NCI-H2029 (cell line): ENCODE results near the gene ABCC1.

Experiments
- DNase-seq: peaks from one replicate; lab custom pipeline; 2025; lab: John Stamatoyannopoulos, UW

The ABCC1 gene

DNA sequence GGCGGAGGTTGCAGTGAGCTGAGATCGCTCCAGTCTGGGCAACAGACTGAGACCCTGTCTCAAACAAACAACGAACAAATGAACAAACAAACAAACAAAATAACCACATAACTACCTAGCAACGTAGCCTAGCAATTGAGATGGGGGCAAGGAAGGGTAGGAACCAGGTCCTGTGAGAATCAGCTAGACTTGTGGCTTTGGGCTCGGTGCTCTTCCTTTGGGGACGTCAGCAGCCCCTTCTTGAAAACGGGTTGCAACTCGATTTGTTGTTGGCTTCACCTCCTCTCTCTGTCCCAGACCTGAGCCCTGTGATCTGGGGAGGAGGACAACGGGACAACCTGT is 72.2 kb downstream of the ABCC1 start:
- DNase-seq = no peak

DNA sequence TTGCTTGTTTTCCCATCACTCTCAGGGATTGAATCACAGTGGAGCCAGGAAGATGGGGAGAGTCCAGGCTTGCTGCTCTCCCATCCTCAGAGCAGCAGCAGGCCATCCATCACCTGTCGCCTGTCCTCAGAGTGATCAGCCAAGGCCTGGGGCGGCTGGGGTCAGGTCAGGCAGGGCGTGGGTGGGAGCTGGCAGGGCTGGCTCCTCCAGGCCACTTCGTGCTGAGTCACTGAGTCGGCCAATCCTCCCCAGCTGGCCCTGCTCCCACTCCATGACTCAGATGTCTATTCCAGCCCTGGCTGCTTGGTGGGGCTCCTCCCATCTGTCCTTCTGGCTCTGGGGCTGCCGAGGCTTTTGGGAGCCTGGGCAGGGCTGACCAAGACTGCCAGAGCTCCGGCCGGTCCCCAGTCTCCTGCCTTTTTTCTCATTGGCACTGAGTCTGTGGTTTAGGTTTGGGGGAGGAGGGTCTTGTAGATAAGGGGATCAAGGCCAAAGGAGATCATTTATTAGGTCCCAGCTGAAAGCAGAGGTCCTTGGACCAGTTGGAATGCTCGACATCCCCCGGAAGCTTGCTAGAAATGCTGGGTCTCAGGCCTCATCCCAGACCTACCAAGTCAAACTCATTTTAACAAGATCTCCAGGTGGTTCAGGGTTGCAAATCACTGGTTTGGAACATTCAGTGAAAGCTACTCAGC is 72.7 kb downstream of the ABCC1 start:
- peak; percentile 52 for DNase-seq

DNA sequence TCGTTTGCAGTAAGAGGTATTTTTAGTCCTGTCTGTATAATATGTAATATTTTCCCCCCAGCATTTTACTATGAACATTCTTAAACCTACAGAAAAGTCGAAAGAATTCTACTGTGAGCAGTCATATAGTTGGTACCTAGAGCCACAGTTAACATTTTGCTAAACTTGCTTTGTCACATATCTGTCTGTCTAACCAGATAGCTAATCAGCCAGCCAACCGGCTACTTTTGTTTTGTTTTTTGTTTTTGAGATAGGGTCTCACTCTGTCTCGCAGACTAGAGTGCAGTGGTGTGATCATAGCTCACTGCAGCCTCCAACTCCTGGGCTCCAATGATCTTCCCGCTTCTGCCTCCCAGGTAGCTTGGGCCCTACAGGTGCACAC is 73.3 kb downstream of the ABCC1 start:
- DNase-seq = no peak

GRCh38 chr16:16025214-16025968 is 76.0 kb downstream of the ABCC1 start:
- no peak for DNase-seq

- DNase-seq = no peak
Measured at GRCh38 chr16:16027728-16028310, 78.4 kb downstream of the ABCC1 start.

GRCh38 chr16:16028311-16028999 is 79.0 kb downstream of the ABCC1 start:
- DNase-seq = no peak

DNA sequence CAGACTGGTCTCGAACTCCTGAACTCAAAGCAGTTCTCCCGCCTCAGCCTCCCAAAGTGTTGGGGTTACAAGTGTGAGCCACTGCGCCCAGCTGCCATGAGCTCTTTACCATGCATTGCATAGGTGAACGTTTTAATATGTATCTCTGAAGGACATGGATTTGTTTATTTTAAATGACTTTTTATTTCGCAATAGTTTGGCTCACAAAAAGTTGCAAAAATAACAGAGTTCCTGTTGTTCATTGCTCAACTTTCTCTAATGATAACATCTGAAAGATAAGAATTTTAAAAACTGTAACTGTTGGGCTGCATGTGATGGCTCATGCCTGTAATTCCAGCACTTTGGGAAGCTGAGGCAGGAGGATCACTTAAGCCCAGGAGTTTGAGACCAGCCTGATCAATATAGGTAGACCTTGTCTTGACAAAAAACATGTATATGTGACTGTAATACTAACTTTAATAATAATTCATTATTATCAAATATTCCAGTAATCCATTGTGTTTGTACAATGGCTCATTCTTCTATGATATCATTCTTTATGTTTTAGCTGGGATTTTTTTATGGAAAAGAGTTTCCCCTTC is 80.1 kb downstream of the ABCC1 start:
- DNase-seq = no peak

DNA sequence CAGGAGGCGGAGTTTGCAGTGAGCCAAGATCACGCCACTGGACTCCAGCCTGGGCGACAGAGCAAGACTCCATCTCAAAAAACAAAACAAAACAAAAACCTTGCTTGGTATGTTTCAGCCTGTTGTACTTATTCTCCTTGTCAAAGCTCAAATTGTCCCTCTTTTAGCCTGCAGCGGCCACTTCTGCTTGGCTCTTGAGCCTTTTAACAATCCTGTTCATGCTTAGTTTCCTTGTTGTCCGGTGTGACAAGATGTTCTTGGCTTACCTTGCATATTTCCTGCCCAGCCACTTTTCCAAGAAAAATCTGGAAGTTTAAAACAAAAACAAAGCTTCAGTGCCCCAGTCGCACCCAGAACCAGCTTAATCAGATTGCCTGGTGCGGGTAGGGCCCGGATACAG is 81.0 kb downstream of the ABCC1 start:
- DNase-seq = no peak

DNA sequence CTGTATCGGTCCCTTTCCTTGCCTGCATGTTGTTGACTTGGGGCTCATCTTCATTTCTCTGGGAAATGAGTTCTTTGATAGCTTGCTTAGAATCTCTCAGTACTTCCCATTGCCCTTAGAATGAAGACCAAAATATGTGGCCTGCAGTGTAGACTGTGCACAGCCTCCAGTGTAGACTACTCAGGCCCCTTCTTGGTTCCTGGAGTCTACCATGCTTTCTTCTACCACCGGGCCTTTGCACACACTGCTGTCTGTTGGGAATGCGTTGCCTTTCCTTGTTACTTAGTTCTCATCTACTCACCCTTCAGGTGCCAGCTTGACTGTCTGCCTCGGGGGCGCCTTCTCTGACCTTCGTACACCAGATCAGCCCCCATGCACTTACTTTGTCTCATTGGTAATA is 82.0 kb downstream of the ABCC1 start:
- no peak for DNase-seq

DNA sequence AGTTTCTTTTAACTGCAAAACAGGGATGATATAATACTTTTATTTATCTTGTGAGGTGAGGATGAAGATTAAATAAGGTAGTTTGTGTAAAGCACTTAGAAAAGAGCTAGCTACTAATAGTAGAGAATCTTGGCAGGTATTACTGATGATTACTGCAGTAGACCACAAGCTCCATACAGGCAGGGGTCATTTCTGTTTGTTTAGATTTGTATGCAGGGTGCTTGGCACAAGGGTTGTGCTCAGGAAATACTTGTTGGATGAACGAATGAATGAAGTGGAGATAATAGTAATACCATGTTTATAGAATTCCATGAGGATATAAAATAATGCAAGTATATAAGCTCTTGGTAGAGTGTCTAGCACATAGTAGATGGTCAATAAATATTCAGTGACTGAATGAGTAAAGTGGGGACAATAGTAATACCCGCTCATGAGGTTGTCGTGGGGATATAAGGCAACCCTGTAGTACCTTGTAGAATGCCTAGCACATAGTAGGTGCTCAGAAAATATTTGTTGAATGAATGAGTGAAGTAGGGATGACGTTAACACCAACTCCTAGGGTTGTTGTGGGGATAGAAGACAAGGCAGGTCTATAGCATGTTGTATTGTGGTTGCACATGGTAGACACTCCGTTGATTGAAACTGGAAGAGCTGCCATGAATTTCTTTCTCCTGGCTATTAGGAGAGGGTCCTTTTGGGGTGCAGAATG is 83.0 kb downstream of the ABCC1 start:
- DNase-seq = no peak

- DNase-seq = no peak
Measured at GRCh38 chr16:16033208-16033717, 83.8 kb downstream of the ABCC1 start.

GRCh38 chr16:16036359-16036792 is 87.0 kb downstream of the ABCC1 start:
- no peak for DNase-seq

DNA sequence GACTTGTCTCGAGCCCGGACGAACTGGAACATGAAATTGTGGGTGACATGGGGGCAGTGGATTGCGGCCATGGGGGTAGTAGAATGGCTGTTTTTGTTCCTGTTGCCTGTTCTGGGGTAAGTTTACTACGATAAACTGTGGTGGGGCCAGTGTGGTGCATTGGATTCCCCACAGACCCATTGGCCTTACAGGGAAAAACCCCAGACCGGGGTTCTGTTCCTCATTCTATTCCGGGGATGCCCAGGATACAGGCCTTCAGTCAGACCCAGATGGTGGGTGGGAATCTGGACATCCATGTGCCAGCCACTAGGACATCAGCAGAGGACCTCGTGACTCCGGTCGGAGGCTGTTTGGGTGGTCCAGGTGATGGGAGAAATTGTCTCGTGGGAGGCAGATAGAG is 88.1 kb downstream of the ABCC1 start:
- DNase-seq = no peak

DNA sequence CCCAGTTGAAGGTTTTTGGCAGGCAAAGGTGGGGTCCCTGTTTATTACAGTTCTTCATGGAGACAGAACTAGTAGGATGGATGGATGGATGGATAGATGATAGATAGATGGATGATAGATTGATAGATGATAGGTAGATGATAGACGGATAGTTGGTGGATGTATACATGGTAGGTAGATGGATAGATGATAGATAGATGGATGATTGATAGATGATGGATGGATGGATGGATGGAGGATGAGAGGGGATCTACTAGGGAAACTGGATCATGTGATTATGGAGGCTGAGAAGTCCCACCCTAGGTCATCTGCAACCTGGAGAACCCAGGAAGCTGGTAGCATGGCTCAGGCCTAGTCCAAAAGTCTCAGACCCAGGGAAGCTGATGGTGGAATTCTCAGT is 88.6 kb downstream of the ABCC1 start:
- no peak for DNase-seq

DNA sequence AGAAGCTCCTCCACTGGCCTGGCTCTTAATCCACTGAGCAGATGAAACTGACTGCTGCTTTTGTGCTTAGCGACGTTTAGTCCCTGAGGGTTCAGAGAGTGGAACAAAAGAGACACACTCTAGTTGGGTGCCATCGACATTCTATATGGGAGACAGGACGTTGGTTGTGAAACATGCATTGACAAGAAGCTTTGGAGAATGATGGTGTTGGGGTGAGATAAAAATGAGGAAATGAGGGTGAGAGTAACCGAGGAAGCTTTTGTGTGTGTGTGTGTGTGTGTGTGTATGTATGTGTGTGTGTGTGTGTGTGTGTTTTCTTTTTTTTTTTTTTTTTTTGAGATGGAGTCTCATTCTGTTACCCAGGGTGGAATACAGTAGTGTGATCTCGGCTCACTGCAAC is 89.5 kb downstream of the ABCC1 start:
- DNase-seq = no peak

GRCh38 chr16:16041196-16041892 is 91.9 kb downstream of the ABCC1 start:
- DNase-seq = no peak

- DNase-seq = no peak
Measured at GRCh38 chr16:16042076-16042475, 92.7 kb downstream of the ABCC1 start.

DNA sequence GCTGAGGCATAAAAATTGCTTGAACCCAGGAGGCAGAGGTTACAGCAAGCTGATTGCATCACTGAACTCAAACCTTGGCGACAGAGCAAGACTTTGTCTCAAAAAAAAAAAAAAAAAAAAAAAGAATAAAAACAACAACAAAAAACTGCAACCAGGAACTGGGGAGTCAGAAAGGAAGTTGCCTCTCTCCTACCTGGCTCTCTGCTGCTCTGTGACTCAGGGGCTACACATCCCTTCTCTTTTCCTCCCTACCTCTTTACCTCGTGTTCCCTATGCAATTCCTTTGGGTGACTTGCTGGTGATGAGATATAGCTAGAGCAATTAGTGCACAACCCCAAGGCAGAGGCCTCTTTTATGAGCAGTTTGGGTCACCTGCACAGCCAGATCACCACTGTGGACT is 95.9 kb downstream of the ABCC1 start:
- DNase-seq = no peak

GRCh38 chr16:16045879-16046278 is 96.5 kb downstream of the ABCC1 start:
- no peak for DNase-seq

DNA sequence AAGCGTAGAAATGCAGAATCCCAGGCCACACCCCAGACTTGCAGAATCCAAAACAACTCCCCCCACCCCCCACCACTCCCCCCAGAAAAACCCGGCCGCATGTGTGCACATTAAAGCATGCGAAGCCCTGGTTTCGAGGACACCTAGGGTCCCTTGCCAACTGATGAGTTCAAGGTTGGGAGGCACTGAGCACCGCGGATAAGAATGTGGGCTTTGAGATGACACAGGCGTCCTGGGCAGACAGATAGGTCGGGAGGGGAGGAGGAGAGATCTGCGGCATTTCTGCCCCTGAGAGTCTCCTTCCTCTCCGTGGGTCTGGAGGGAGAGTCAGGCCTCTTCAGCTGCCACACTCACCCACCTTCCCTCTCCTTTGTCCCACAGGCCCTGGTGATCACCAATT is 98.3 kb downstream of the ABCC1 start:
- no peak for DNase-seq
